IPS-18a (cell line): ENCODE data around the gene INSRR.

Experiments used
- H3K27ac ChIP-seq: one replicate; pipeline ENCODE4 v1.5.1; 2013; ENCODE audit warnings: low read length
- H3K27me3 ChIP-seq: one replicate; pipeline ENCODE4 v1.6.1; 2013; ENCODE audit warnings: mild to moderate bottlenecking, low read length; ENCODE audit not compliant: control insufficient read depth, insufficient read depth
- H3K36me3 ChIP-seq: one replicate; pipeline ENCODE4 v1.6.1; 2013; ENCODE audit warnings: low read depth, low read length; ENCODE audit not compliant: control insufficient read depth
- H3K4me1 ChIP-seq: one replicate; pipeline ENCODE4 v1.6.1; 2013; ENCODE audit warnings: low read depth, low read length; ENCODE audit not compliant: control insufficient read depth
- H3K4me3 ChIP-seq: one replicate; pipeline ENCODE4 v1.5.1; 2013; ENCODE audit warnings: low read length
- H3K9ac ChIP-seq: one replicate; pipeline ENCODE4 v1.6.1; 2013; ENCODE audit warnings: mild to moderate bottlenecking, low read length, moderate library complexity
- H3K9me3 ChIP-seq: one replicate; pipeline ENCODE4 v1.6.1; 2013; ENCODE audit warnings: low read depth, low read length; ENCODE audit not compliant: control insufficient read depth

Gene INSRR

GRCh38 chr1:156806512-156807440 is 52.1 kb downstream of the INSRR start:
- no peaks in the 10 kb centered on the region for H3K36me3 ChIP-seq
- no peak overlapping the region for H3K9ac ChIP-seq
- H3K27me3 ChIP-seq, result no peaks in the 10 kb centered on the region
- H3K4me3 ChIP-seq, result no peak overlapping the region
- H3K4me1 ChIP-seq, result no peaks in the 10 kb centered on the region
- no peaks in the 10 kb centered on the region for H3K9me3 ChIP-seq
- H3K27ac ChIP-seq, result no peak overlapping the region

- H3K9ac ChIP-seq, result no peak overlapping the region
- H3K4me1 ChIP-seq, result no peaks in the 10 kb centered on the region
- H3K27ac ChIP-seq, result no peak overlapping the region
- no peaks in the 10 kb centered on the region for H3K9me3 ChIP-seq
- H3K27me3 ChIP-seq, result no peaks in the 10 kb centered on the region
- H3K36me3 ChIP-seq, result peaks cover 6% of the 10 kb centered on the region
- no peak overlapping the region for H3K4me3 ChIP-seq
These were observed 53.0 kb downstream of the INSRR start for GRCh38 chr1:156805766-156806511.

DNA sequence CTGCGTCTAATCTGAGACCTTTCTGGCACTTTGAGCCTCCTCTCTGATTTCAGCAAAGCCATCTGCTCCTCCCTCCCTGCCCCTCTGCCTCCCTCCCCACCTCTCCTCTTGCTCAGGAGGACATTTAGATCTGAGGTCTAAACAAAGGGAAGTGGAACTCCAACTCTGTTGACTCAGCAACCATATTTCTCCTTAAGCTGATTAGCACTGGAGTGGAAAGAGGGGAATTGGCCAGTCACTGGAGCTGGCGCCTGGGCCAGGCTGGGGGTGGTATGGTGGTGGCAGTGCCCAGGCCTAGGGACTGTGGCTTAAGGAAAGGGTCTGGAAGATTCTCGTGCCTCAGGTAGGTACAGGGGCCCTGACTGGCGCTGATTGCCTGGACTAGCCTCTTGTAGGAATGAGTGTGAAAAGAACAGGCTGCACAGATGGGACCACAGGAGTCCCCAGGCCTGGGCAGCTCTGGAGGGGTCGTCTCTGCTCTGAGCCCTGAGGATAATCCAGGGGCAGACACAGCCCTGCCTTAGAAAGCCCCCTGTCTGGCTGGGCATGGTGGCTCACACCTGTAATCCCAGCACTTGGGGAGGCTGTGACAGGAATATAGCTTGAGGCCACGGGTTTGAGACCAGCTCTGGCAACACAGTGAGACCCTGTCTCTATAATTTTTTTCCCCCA is 54.2 kb downstream of the INSRR start:
- no peaks in the 10 kb centered on the region for H3K27me3 ChIP-seq

DNA sequence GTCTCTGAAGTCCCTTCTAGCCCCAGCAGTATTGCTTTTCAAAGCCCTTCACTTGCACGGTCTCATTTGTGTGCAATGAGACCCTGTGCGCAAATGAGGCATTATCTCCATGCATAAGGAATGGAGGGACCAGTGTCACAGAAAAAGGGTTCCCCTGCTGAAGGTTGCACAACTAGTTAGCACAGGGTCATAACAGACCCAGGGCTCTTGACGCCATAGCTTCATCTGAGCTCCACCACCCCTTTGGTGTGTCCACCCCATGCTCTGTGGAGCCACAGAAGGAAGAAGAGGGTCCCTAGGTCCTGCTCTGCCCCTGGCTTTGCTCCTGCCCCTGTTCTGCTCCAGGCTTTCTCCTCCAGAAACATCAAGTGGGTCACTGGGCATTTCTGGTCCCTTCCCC is 54.9 kb downstream of the INSRR start:
- Histone ChIP-seq H3K4me1 (no peaks in the 10 kb centered on the region), H3K4me3 (no peak overlapping the region), H3K9ac (no peak overlapping the region), H3K36me3 (peaks cover 22% of the 10 kb centered on the region), H3K27me3 (no peaks in the 10 kb centered on the region), H3K9me3 (no peaks in the 10 kb centered on the region), H3K27ac (no peak overlapping the region)

More for the DNA sequence above, 54.2 kb downstream of the INSRR start:
- Histone ChIP-seq H3K4me1 (no peaks in the 10 kb centered on the region), H3K36me3 (peaks cover 18% of the 10 kb centered on the region), H3K9me3 (no peaks in the 10 kb centered on the region), H3K27ac (no peak overlapping the region), H3K4me3 (no peak overlapping the region), H3K9ac (no peak overlapping the region)

DNA sequence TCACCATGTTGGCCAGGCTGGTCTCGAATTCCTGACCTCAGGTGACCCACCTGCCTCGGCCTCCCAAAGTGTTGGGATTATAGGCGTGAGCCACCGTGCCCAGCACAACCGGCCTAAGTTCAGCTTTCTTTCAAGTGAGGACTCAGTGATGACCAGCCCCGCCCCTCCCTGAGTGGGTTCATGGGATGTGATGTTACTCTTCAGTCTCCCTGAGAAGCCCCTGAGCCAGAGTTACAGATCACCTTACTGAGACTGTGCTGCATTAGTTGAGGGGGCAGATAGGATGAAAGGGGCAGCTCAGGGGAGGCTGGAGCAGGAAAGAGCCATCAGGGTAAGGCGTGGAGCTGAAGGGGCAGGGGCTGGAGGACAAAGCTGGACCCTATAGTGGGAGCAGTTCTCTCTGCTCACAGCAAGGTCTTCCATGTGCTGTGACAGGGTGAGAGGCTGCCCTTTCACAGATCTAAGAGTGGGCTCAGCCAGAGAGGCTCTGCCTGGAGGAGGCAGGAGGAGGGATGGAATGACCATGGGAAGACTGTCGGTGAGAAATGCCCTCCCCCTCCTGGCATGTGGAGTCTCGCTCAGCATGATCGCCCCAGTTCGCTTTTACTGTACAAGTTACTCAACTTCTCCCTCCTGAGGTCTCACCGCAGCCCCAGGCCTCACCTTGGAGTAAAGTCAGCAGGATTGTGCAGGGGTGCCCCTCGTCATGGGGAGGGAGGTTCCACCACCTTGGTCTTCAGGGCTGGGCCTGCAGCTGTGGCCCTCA is 55.6 kb downstream of the INSRR start:
- H3K9ac ChIP-seq, result no peak overlapping the region
- H3K4me1 ChIP-seq, result no peaks in the 10 kb centered on the region
- H3K27me3 ChIP-seq, result no peaks in the 10 kb centered on the region
- H3K4me3 ChIP-seq, result no peak overlapping the region
- no peak overlapping the region for H3K27ac ChIP-seq
- peaks cover 24% of the 10 kb centered on the region for H3K36me3 ChIP-seq
- no peaks in the 10 kb centered on the region for H3K9me3 ChIP-seq

DNA sequence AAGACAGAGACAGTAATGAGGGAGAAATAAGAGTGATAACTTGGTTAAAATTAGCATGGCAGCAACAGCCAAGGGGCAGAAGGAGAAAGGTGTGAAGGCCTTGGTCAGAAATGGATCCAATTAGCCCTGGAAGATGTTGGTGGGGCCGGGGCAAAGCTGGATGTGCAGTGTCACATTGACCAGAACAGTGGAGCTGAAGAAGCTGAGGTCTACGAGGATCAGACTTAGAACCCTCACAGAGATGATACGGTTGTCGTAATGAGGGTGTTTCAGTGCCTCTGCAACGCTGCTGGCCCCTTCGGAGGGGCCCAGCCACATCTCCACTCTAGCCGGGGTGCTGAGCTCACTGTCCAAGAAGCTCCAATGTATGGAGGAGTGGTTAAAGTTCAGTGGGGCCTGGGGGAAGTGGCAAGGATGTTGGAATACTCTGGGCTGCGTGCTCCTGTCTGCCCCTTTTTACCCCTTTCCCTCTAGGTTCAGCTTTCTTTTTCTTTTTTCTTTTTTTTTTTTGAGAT is 56.4 kb downstream of the INSRR start:
- Histone ChIP-seq H3K9ac (no peak overlapping the region), H3K4me1 (no peaks in the 10 kb centered on the region), H3K9me3 (no peaks in the 10 kb centered on the region), H3K27me3 (no peaks in the 10 kb centered on the region), H3K27ac (no peak overlapping the region), H3K36me3 (peaks cover 32% of the 10 kb centered on the region), H3K4me3 (no peak overlapping the region)

- peaks cover 40% of the 10 kb centered on the region for H3K36me3 ChIP-seq
These were observed 57.4 kb downstream of the INSRR start for GRCh38 chr1:156801409-156802121.

DNA sequence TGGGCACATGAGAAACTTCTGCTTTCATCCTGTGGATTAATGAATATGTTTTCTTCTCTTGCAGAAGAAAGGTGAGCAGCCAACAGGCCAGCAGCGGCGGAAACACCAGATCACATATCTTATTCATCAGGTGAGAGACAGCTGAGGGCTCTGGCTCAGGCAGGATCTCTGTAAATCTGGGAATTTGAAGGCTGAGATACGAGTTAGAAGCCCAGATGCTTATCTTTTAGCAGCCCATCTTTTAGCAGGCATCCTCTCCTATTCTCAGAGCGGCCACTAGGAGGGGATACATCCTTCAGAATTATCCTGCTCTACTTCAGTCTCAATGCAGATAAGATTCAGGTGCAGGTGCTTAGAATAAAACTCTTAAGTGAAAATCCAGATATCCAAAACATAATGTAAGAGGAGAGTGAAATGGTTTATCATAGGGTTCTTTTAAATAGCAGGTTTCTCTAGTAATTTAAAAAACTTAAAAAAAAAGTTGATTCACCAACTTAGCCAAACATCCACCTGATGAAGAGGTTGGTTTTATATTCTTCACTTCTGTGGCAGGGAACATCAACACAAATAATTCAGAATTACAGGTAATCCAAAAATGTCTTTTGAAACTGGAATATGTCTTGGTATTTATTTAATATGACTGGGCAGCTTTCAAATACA is 61.6 kb downstream of the INSRR start:
- peaks cover 82% of the 10 kb centered on the region for H3K36me3 ChIP-seq
- H3K9me3 ChIP-seq, result no peaks in the 10 kb centered on the region
- H3K27ac ChIP-seq, result no peak overlapping the region
- no peak overlapping the region for H3K9ac ChIP-seq
- H3K4me1 ChIP-seq, result no peaks in the 10 kb centered on the region
- no peaks in the 10 kb centered on the region for H3K27me3 ChIP-seq
- no peak overlapping the region for H3K4me3 ChIP-seq

More at GRCh38 chr1:156801409-156802121, 57.4 kb downstream of the INSRR start:
- Histone ChIP-seq H3K4me1 (no peaks in the 10 kb centered on the region), H3K27me3 (no peaks in the 10 kb centered on the region), H3K9me3 (no peaks in the 10 kb centered on the region), H3K4me3 (no peak overlapping the region), H3K27ac (no peak overlapping the region), H3K9ac (no peak overlapping the region)

DNA sequence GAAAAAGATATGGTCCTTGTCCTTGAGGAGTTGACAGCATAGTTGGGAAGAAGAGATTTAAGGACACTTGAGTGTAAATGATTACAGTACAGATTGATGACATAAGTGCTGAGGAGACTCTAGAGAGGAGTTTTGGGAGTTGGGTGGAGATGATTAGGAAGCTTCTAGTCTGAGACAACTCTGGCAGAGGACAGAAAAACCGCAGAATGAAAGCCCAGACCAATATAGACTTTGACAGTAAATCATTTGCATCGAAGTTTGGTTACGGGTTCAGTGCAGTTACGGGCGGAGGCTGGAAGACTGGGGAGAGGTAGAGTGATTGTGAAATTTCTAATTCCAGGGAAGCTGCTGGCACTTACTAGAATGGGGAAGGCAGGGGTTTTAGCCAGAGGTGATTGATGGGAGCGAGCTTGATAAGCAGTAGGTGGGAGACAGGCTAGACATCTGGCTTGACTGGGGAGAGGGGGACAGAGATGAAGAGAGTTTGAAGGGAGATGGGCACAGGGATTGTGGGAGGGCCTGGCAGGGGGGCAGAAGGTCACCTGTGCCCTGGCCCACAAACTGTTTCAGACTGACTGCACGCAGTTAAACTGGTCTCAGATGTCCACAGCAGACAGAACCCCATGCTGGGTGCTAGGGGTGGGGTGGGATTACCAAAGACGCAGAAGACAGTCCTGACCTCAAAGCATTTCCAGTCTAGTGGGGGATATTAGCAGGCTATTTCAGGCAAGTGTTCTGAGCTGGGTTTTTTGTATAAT is 62.4 kb downstream of the INSRR start:
- H3K4me3 ChIP-seq, result no peak overlapping the region
- no peaks in the 10 kb centered on the region for H3K27me3 ChIP-seq
- H3K4me1 ChIP-seq, result no peaks in the 10 kb centered on the region
- no peaks in the 10 kb centered on the region for H3K9me3 ChIP-seq
- no peak overlapping the region for H3K27ac ChIP-seq
- peaks cover 89% of the 10 kb centered on the region for H3K36me3 ChIP-seq
- H3K9ac ChIP-seq, result no peak overlapping the region
